H1 (cell line): Measurements from ENCODE around the gene RBM19. TPM values are rescaled to one million over a fixed set of nuclear protein-coding genes. Genes with fewer than 3 reads are reported as not detected.

Source experiments
- KDM1A ChIP-seq: fragments of 200-600, 300-600 bp; sonication (generic); IDR thresholded peaks from 2 replicates; pipeline ENCODE4 v1.7.1; 2016; ENCODE audit warnings: mild to moderate bottlenecking, low read length, borderline replicate concordance
- SIX5 ChIP-seq: IDR thresholded peaks from 2 replicates; pipeline ENCODE4 v1.6.1; 2011; ENCODE audit warnings: mild to moderate bottlenecking, low read depth, low read length
- SP1 ChIP-seq: IDR thresholded peaks from 2 replicates; pipeline ENCODE4 v1.6.1; 2011; ENCODE audit warnings: low read depth, low read length
- TAF1 ChIP-seq: IDR thresholded peaks from 2 replicates; pipeline ENCODE4 v1.6.1; 2011; ENCODE audit warnings: mild to moderate bottlenecking, low read depth, low read length
- polyA plus RNA-seq, 7 experiments: library from polyadenylated mRNA; depleted of rRNA in 3 of 7; stranded (reverse) in 5 of 7; unstranded in 2 of 7; fragments of >200 nt in 5 of 7; fragments of 200-250 nt in 2 of 7; gene quantifications; 1 replicate in 5 of 7; 2 replicates in 1 of 7; 4 replicates in 1 of 7; pipeline versions ENCODE4 v1.2.1 to v1.2.3, GENCODE V29; 2011 to 2013; ENCODE audit warnings: missing spikeins in 2 of 7, mixed read lengths in 2 of 7
- total RNA-seq: library from RNA; stranded (reverse); fragmentation: NEBNext Ultra II Directional; extraction: Animal tissue kit (Norgen Biotek cat#: 25700); gene quantifications from 2 replicates; pipeline ENCODE4 v1.2.1, GENCODE V29; 2021

The RBM19 gene
- total and polyA plus RNA-seq, 2 of the 8 experiments (the other 6 are each of a cell fraction or from before 2014, with no cell fraction given): 23.4 to 61.9 TPM

DNA sequence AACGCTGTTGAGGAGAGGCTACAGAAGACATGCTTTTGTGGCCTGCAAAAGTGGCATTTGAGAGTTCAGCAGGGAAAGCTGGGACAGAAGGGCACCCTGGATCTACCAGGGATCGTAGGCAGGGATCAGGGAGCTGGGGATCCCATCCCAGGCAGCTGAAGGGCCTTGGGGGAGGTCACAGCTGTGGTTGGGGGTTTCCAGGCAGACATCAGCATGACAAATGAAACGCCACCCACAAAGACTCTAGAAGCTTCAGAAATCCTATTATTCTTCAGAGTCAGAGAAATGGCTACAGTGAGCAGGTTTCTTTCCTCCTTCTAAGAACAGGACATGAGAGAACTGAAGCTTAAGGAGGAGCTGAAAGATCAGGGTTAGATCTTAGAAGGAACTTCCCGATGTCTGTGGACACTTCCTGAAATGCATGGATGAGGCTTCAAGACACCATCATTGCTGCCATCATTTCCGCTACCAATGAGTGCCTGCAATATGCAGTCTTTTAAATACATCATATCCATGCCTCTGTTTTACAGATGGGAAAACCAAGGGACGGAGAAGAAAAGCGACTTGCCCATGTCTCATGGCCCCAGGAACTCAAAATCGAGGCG lies 104.3 kb downstream of the RBM19 start (continued):
- TF ChIP-seq KDM1A: peak; percentile 97
- TF ChIP-seq SIX5: no peak
- peak; percentile 29; the same call in 1 of the 2 replicates for TF ChIP-seq TAF1
- peak; percentile 82 for TF ChIP-seq SP1
- TF ChIP-seq, all 59 proteins: peak for 9
